Esophagus muscularis mucosa (tissue), 3 donors: ENCODE results near the gene RXRA.

Experiments
- CTCF ChIP-seq, 3 experiments: fragments of 200-600 bp in 2 of 3; fragments of 450-650 bp in 1 of 3; sonication (generic) in 2 of 3; IDR thresholded peaks; one replicate each; pipeline ENCODE4 v1.5.1; 2017 to 2019; ENCODE audit warnings: antibody characterized with exemption in 3 of 3, mild to moderate bottlenecking in 2 of 3, moderate library complexity in 1 of 3
- POLR2A ChIP-seq: fragments of 450-650 bp; IDR thresholded peaks from one replicate; pipeline ENCODE4 v1.6.1; 2017; ENCODE audit warnings: antibody characterized with exemption, moderate library complexity, mild to moderate bottlenecking, low read depth
- POLR2AphosphoS5 ChIP-seq, 2 donors: sonication (generic); formaldehyde crosslinking; IDR thresholded peaks; one replicate each; pipeline ENCODE4 v1.6.1; 2017; ENCODE audit warnings: antibody characterized with exemption in 2 of 2

- no peak for TF ChIP-seq CTCF (IDR thresholded peaks at IDR 0.05)
- no peak for TF ChIP-seq POLR2A
- no peak for TF ChIP-seq POLR2AphosphoS5 (IDR thresholded peaks at IDR 0.05)
Measured at GRCh38 chr9:134431095-134431494, 104.8 kb downstream of the RXRA start.
